CD14-positive monocyte (primary cell): ENCODE results near the gene IGF2BP1. TPM values are rescaled to one million over a fixed set of nuclear protein-coding genes. Genes with fewer than 3 reads are reported as not detected.

Experiments used
- DNase-seq, 3 donors: peaks; one replicate each; pipeline ENCODE4 v3.0.0-alpha.2; 2011 to 2022
- H2AFZ ChIP-seq: 2 replicates; pipeline ENCODE4 v1.6.0; 2012; ENCODE audit warnings: mild to moderate bottlenecking, low read depth, low read length, inconsistent platforms; ENCODE audit not compliant: insufficient read depth, poor library complexity, severe bottlenecking
- H3K27ac ChIP-seq, 2 donors: 1 replicate in 1 of 2; 2 replicates in 1 of 2; pipeline ENCODE4 v1.5.1; 2012 to 2013; ENCODE audit warnings: low read length in 2 of 2, control low read depth in 1 of 2, inconsistent platforms in 1 of 2, low read depth in 1 of 2, mild to moderate bottlenecking in 1 of 2
- H3K27me3 ChIP-seq, 2 donors: one replicate each; pipeline versions ENCODE4 v1.6.0 to v1.6.1; 2011 to 2013; ENCODE audit warnings: low read length in 2 of 2; ENCODE audit not compliant: control insufficient read depth in 2 of 2, insufficient read depth in 2 of 2
- H3K36me3 ChIP-seq, 2 donors: replicated peaks in 1 of 2; 1 replicate in 1 of 2; 2 replicates in 1 of 2; pipeline versions ENCODE4 v1.5.1 to v1.6.1; 2012 to 2013; ENCODE audit warnings: low read length in 2 of 2, control low read depth in 1 of 2, inconsistent platforms in 1 of 2, mild to moderate bottlenecking in 1 of 2; ENCODE audit not compliant: insufficient read depth in 2 of 2, control insufficient read depth in 1 of 2
- H3K4me1 ChIP-seq, 2 donors: 1 replicate in 1 of 2; 2 replicates in 1 of 2; pipeline versions ENCODE4 v1.5.1 to v1.6.1; 2012 to 2013; ENCODE audit warnings: low read length in 2 of 2, control low read depth in 1 of 2, inconsistent platforms in 1 of 2, mild to moderate bottlenecking in 1 of 2, moderate library complexity in 1 of 2; ENCODE audit not compliant: insufficient read depth in 2 of 2, control insufficient read depth in 1 of 2
- H3K4me2 ChIP-seq: replicated peaks from 2 replicates; pipeline ENCODE3; 2012; ENCODE audit warnings: low read length, moderate library complexity, mild to moderate bottlenecking; ENCODE audit not compliant: poor library complexity, severe bottlenecking; ENCODE audit errors: extremely low read depth
- H3K4me3 ChIP-seq, 3 experiments: fragments of 200-600 bp in 1 of 3; sonication (generic) in 1 of 3; replicated peaks in 1 of 3; 1 replicate in 2 of 3; 2 replicates in 1 of 3; pipeline ENCODE4 v1.5.1; 2011 to 2013; ENCODE audit warnings: low read length in 3 of 3, mild to moderate bottlenecking in 3 of 3, control low read depth in 2 of 3, low read depth in 2 of 3, inconsistent platforms in 1 of 3, moderate library complexity in 1 of 3
- H3K79me2 ChIP-seq: 2 replicates; pipeline ENCODE4 v1.6.0; 2012; ENCODE audit warnings: mild to moderate bottlenecking, control low read depth, inconsistent platforms, low read length, moderate library complexity; ENCODE audit not compliant: insufficient read depth
- H3K9ac ChIP-seq: 2 replicates; pipeline ENCODE4 v1.6.0; 2017; ENCODE audit warnings: low read length, mild to moderate bottlenecking; ENCODE audit not compliant: insufficient read depth, poor library complexity, severe bottlenecking
- H3K9me3 ChIP-seq, 2 donors: replicated peaks in 1 of 2; 1 replicate in 1 of 2; 2 replicates in 1 of 2; pipeline versions ENCODE4 v1.5.1 to v1.6.1; 2012 to 2013; ENCODE audit warnings: low read length in 2 of 2, control low read depth in 1 of 2; ENCODE audit not compliant: control insufficient read depth in 1 of 2, insufficient read depth in 1 of 2
- H4K20me1 ChIP-seq: 2 replicates; pipeline ENCODE4 v1.6.0; 2012; ENCODE audit warnings: mild to moderate bottlenecking, low read length, control low read depth, moderate library complexity; ENCODE audit not compliant: insufficient read depth
- H3K27ac Mint-ChIP-seq, 7 donors: one replicate each; pipeline ENCODE4 v1.8.0; 2020; ENCODE audit warnings: mild to moderate bottlenecking in 7 of 7, mixed read lengths in 7 of 7, moderate library complexity in 6 of 7, inconsistent platforms in 2 of 7
- H3K27me3 Mint-ChIP-seq, 3 donors: one replicate each; pipeline ENCODE4 v1.8.0; 2021 to 2022; ENCODE audit warnings: low read depth in 3 of 3, mild to moderate bottlenecking in 3 of 3, mixed read lengths in 3 of 3, moderate library complexity in 3 of 3, inconsistent platforms in 1 of 3
- H3K36me3 Mint-ChIP-seq, 2 donors: one replicate each; pipeline ENCODE4 v1.8.0; 2020; ENCODE audit warnings: mixed read lengths in 2 of 2, inconsistent platforms in 1 of 2, mild to moderate bottlenecking in 1 of 2
- H3K4me1 Mint-ChIP-seq: one replicate; pipeline ENCODE4 v1.8.0; 2020; ENCODE audit warnings: mild to moderate bottlenecking, mixed read lengths
- H3K4me3 Mint-ChIP-seq, 2 donors: one replicate each; pipeline ENCODE4 v1.8.0; 2020; ENCODE audit warnings: mild to moderate bottlenecking in 2 of 2, mixed read lengths in 2 of 2, moderate library complexity in 1 of 2
- H3K9me3 Mint-ChIP-seq, 7 donors: one replicate each; pipeline ENCODE4 v1.8.0; 2020 to 2022; ENCODE audit warnings: mixed read lengths in 7 of 7, mild to moderate bottlenecking in 6 of 7, moderate library complexity in 6 of 7, inconsistent platforms in 2 of 7
- WGBS: methylation state at CpG from one replicate; pipeline ENCODE4 v1.1.5; 2013; ENCODE audit warnings: missing lambda C conversion rate; ENCODE audit not compliant: insufficient coverage; 5-methylcytosine and 5-hydroxymethylcytosine counted together
- intact Hi-C, 2 donors: fragments of 100-400 bp; cut with micrococcal nuclease; formaldehyde crosslinking; loops; one replicate each; pipeline versions ENCODE4 v1.15.0 to v1.15.1; 2023
- polyA plus RNA-seq, 3 donors: library from polyadenylated mRNA; depleted of rRNA in 1 of 3; unstranded in 2 of 3; stranded (reverse) in 1 of 3; fragments of 300-500 nt in 2 of 3; fragments of >200 nt in 1 of 3; fragmentation: Illumina TruSeq in 2 of 3; gene quantifications; 1 replicate in 2 of 3; 2 replicates in 1 of 3; pipeline ENCODE4 v1.2.3, GENCODE V29; 2012 to 2021
- TF ChIP-seq, protein P1 (sequence below): fragments of 200-600 bp; IDR thresholded peaks from one replicate; pipeline ENCODE4 v1.8.0; 2022; ENCODE audit warnings: antibody characterized with exemption, mild to moderate bottlenecking

Gene IGF2BP1
- polyA plus RNA-seq, 3 donors = not detected

DNA sequence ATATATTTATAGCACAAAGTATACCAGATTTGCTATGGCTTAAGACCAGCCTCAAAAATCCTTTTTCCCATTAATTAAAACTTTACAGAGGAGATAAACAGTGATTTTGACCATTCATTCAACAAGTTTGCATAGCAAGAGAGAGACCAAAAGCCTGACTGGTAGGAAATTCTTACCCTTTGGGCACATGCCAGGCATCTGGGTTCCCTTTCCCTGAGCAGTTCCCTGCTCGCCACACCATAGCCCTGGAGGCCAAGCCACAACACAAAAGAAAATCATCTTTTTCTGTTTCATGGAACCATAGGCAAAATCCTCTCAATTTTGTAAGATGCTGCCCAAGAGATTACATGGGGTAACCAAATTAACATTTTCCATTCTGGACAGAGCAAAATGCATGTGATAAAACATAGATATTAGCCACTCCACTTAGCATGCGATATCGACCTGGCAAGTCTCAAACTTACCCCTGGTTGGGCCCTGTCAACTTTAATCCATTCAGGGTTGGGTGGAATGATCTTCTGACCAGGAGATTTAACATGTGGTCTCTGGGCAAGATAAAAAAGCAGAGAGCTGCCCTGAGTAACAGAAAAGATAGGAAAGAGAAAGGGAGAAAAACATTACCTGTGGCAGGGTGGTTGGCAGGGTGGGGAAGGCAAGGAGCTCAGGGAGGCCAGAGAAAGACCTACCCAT lies 77.8 kb downstream of the IGF2BP1 start:
- intact Hi-C loops = no loop called here
- no peak for DNase-seq
- Histone ChIP-seq H2AFZ (no peak overlapping the region), H3K79me2 (no peaks in the 10 kb centered on the region), H3K4me1 (peaks cover 0 to 4% of the 10 kb centered on the region in 2 donors), H3K4me3 (no peak overlapping the region), H4K20me1 (no peaks in the 10 kb centered on the region), H3K27ac (no peak overlapping the region), H3K27me3 (peaks cover 0 to 5% of the 10 kb centered on the region in 2 donors), H3K9ac (no peak overlapping the region), H3K9me3 (no peaks in the 10 kb centered on the region), H3K4me2 (no peak overlapping the region), H3K36me3 (no peaks in the 10 kb centered on the region)
- TF ChIP-seq, protein P1, sequence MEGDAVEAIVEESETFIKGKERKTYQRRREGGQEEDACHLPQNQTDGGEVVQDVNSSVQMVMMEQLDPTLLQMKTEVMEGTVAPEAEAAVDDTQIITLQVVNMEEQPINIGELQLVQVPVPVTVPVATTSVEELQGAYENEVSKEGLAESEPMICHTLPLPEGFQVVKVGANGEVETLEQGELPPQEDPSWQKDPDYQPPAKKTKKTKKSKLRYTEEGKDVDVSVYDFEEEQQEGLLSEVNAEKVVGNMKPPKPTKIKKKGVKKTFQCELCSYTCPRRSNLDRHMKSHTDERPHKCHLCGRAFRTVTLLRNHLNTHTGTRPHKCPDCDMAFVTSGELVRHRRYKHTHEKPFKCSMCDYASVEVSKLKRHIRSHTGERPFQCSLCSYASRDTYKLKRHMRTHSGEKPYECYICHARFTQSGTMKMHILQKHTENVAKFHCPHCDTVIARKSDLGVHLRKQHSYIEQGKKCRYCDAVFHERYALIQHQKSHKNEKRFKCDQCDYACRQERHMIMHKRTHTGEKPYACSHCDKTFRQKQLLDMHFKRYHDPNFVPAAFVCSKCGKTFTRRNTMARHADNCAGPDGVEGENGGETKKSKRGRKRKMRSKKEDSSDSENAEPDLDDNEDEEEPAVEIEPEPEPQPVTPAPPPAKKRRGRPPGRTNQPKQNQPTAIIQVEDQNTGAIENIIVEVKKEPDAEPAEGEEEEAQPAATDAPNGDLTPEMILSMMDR = no peak
- Mint-ChIP-seq H3K4me1 (peaks cover 7% of the 10 kb centered on the region), H3K4me3 (no peak overlapping the region), H3K9me3 (peaks cover 0 to 5% (median 0%) of the 10 kb centered on the region in 7 donors), H3K27me3 (peaks cover 9 to 30% (median 18%) of the 10 kb centered on the region in 3 donors), H3K27ac (no peak overlapping the region), H3K36me3 (no peaks in the 10 kb centered on the region)
- 90% methylated on average over 1 of the region's 3 CpGs for WGBS

DNA sequence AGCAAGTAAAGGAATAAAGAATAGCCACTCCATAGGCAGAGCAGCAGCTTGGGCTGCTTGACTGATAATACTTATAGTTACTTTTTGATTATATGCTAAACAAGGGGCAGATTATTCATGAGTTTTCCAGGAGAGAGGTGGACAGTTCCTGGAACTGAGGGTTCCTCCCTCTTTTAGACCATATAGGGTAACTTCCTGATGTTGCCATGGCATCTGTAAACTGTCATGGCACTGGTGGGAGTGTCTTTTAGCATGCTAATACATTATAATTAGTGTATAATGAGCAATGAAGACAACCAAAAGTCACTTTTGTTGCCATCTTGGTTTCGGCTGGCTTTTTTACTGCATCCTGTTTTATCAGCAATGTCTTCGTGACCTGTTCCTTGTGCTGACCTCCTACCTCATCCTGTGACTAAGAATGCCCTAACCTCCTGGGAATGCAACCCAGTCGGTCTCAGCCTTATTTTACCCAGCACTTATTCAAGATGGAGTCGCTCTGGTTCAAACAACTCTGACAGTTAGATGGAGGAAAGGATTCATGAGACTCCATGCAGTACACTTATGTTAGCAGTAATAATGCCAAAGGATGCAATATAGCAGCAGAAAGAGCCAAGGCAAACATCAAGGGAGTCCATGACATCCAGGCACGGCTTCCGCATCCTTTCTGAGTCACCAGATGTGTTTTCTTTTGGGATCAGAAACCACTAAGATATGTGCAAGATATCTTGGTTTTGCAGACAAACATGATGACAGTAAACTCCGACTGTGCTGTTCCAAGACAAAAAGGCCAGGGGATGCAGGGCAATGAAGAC lies 79.6 kb downstream of the IGF2BP1 start:
- no peak overlapping the region for H3K4me2 ChIP-seq
- no peak for DNase-seq
- Mint-ChIP-seq H3K36me3 (no peaks in the 10 kb centered on the region), H3K4me3 (peak overlapping the region in 1 of 2 donors; percentile 8), H3K4me1 (no peaks in the 10 kb centered on the region), H3K9me3 (peaks cover 0 to 7% (median 0%) of the 10 kb centered on the region in 7 donors), H3K27ac (no peak overlapping the region), H3K27me3 (peaks cover 13 to 34% (median 17%) of the 10 kb centered on the region in 3 donors)
- no peak overlapping the region for H3K9ac ChIP-seq
- intact Hi-C loops = no loop called here
- 94% methylated on average over 4 of the region's 7 CpGs for WGBS
- TF ChIP-seq, protein P1 = no peak
- H3K9me3 ChIP-seq = no peaks in the 10 kb centered on the region
- no peaks in the 10 kb centered on the region for H3K4me1 ChIP-seq
- H3K27me3 ChIP-seq = peaks cover 2 to 5% of the 10 kb centered on the region in 2 donors
- H2AFZ ChIP-seq = no peak overlapping the region
- no peak overlapping the region for H3K4me3 ChIP-seq
- H3K79me2 ChIP-seq = no peaks in the 10 kb centered on the region
- H3K36me3 ChIP-seq = no peaks in the 10 kb centered on the region
- H4K20me1 ChIP-seq = no peaks in the 10 kb centered on the region
- H3K27ac ChIP-seq = no peak overlapping the region
